Neural cell (in vitro differentiated cells): ENCODE data around the gene SOHLH1.

Source experiments
- RAD21 ChIP-seq: fragments of 450-650 bp; conservative IDR thresholded peaks from 2 replicates; pipeline ENCODE4 v1.6.1; 2014; ENCODE audit warnings: antibody characterized with exemption, mild to moderate bottlenecking, moderate library complexity
- SMC3 ChIP-seq: fragments of 450-650 bp; conservative IDR thresholded peaks from 2 replicates; pipeline ENCODE4 v1.6.1; 2014; ENCODE audit warnings: antibody characterized with exemption, mild to moderate bottlenecking, moderate library complexity; ENCODE audit not compliant: poor library complexity

GRCh38 chr9:135695036-135695435 is 4.2 kb downstream of the SOHLH1 start:
- TF ChIP-seq SMC3 (no peak), RAD21 (no peak)
